Neural cell (in vitro differentiated cells): ENCODE data around the gene ADGRL3.

Experiments
- EZH2 ChIP-seq: fragments of 200-600, 300-800 bp; shearing (Covaris generic), sonication (generic); IDR thresholded peaks from 2 replicates; pipeline ENCODE4 v1.6.1; 2014; ENCODE audit warnings: antibody characterized with exemption, low read length, borderline replicate concordance, mild to moderate bottlenecking; ENCODE audit not compliant: insufficient read depth, poor library complexity, severe bottlenecking
- TF ChIP-seq, protein P1 (sequence below): fragments of 450-650 bp; IDR thresholded peaks from 2 replicates; pipeline ENCODE4 v1.5.1; 2014; ENCODE audit warnings: antibody characterized with exemption, mild to moderate bottlenecking, moderate library complexity; ENCODE audit not compliant: poor library complexity, severe bottlenecking

GRCh38 chr4:61734409-61734808 lies 534.3 kb downstream of the ADGRL3 start:
- TF ChIP-seq, protein P1, sequence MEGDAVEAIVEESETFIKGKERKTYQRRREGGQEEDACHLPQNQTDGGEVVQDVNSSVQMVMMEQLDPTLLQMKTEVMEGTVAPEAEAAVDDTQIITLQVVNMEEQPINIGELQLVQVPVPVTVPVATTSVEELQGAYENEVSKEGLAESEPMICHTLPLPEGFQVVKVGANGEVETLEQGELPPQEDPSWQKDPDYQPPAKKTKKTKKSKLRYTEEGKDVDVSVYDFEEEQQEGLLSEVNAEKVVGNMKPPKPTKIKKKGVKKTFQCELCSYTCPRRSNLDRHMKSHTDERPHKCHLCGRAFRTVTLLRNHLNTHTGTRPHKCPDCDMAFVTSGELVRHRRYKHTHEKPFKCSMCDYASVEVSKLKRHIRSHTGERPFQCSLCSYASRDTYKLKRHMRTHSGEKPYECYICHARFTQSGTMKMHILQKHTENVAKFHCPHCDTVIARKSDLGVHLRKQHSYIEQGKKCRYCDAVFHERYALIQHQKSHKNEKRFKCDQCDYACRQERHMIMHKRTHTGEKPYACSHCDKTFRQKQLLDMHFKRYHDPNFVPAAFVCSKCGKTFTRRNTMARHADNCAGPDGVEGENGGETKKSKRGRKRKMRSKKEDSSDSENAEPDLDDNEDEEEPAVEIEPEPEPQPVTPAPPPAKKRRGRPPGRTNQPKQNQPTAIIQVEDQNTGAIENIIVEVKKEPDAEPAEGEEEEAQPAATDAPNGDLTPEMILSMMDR, result no peak
- no peak for TF ChIP-seq EZH2
